KMS-11 (cell line): ENCODE data around the gene SUGCT.

Experiments
- H2AFZ ChIP-seq: fragments of 200-600 bp; sonication (generic); 2 replicates; pipeline ENCODE4 v1.6.1; 2016; ENCODE audit warnings: antibody characterized with exemption, mixed run types, low read depth
- H3K27ac ChIP-seq: fragments of 200-600 bp; sonication (generic); 2 replicates; pipeline ENCODE4 v1.6.1; 2016; ENCODE audit warnings: mild to moderate bottlenecking, mixed run types
- H3K27me3 ChIP-seq: fragments of 200-600 bp; sonication (generic); 2 replicates; pipeline ENCODE4 v1.6.1; 2017; ENCODE audit warnings: mild to moderate bottlenecking, low read depth, mixed run types, moderate library complexity; ENCODE audit not compliant: insufficient read depth
- H3K36me3 ChIP-seq: fragments of 200-600 bp; sonication (generic); 2 replicates; pipeline ENCODE4 v1.6.1; 2017; ENCODE audit warnings: mild to moderate bottlenecking, mixed run types; ENCODE audit not compliant: insufficient read depth
- H3K4me1 ChIP-seq: fragments of 200-600 bp; sonication (generic); 2 replicates; pipeline ENCODE4 v1.6.1; 2016; ENCODE audit warnings: mild to moderate bottlenecking, low read depth, mixed run types; ENCODE audit not compliant: poor library complexity, severe bottlenecking
- H3K4me2 ChIP-seq: fragments of 200-600 bp; sonication (generic); 2 replicates; pipeline ENCODE4 v1.7.0; 2016; ENCODE audit warnings: mild to moderate bottlenecking, mixed run types
- H3K4me3 ChIP-seq: fragments of 200-600 bp; sonication (generic); IDR thresholded peaks from 2 replicates; pipeline ENCODE4 v1.6.1; 2017; ENCODE audit warnings: low read depth, low read length, mixed read lengths; ENCODE audit not compliant: insufficient read depth
- H3K79me2 ChIP-seq: fragments of 200-600 bp; sonication (generic); 2 replicates; pipeline ENCODE4 v1.6.1; 2016; ENCODE audit warnings: low read depth, mixed run types; ENCODE audit not compliant: insufficient read depth
- H3K9ac ChIP-seq: fragments of 200-600 bp; sonication (generic); 2 replicates; pipeline ENCODE4 v1.6.1; 2016; ENCODE audit warnings: mild to moderate bottlenecking, mixed run types
- H4K20me1 ChIP-seq: fragments of 200-600 bp; sonication (generic); 2 replicates; pipeline ENCODE4 v1.6.1; 2016; ENCODE audit warnings: mild to moderate bottlenecking, mixed run types; ENCODE audit not compliant: insufficient read depth
- TF ChIP-seq, protein P1 (sequence below): fragments of 200-600 bp; sonication (generic); conservative IDR thresholded peaks from 2 replicates; pipeline ENCODE4 v1.6.1; 2017; ENCODE audit warnings: low read depth, mild to moderate bottlenecking, antibody characterized with exemption, low read length, moderate library complexity, mixed read lengths

Gene SUGCT

GRCh38 chr7:40468891-40469864 is 334.4 kb downstream of the SUGCT start:
- Histone ChIP-seq H3K27ac (no peak overlapping the region), H3K36me3 (no peaks in the 10 kb centered on the region), H3K4me1 (peaks cover 12% of the 10 kb centered on the region), H3K79me2 (no peaks in the 10 kb centered on the region), H4K20me1 (no peaks in the 10 kb centered on the region), H2AFZ (no peak overlapping the region), H3K4me3 (no peak overlapping the region), H3K27me3 (no peaks in the 10 kb centered on the region), H3K9ac (no peak overlapping the region), H3K4me2 (no peak overlapping the region)
- TF ChIP-seq, protein P1, sequence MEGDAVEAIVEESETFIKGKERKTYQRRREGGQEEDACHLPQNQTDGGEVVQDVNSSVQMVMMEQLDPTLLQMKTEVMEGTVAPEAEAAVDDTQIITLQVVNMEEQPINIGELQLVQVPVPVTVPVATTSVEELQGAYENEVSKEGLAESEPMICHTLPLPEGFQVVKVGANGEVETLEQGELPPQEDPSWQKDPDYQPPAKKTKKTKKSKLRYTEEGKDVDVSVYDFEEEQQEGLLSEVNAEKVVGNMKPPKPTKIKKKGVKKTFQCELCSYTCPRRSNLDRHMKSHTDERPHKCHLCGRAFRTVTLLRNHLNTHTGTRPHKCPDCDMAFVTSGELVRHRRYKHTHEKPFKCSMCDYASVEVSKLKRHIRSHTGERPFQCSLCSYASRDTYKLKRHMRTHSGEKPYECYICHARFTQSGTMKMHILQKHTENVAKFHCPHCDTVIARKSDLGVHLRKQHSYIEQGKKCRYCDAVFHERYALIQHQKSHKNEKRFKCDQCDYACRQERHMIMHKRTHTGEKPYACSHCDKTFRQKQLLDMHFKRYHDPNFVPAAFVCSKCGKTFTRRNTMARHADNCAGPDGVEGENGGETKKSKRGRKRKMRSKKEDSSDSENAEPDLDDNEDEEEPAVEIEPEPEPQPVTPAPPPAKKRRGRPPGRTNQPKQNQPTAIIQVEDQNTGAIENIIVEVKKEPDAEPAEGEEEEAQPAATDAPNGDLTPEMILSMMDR, result no peak

DNA sequence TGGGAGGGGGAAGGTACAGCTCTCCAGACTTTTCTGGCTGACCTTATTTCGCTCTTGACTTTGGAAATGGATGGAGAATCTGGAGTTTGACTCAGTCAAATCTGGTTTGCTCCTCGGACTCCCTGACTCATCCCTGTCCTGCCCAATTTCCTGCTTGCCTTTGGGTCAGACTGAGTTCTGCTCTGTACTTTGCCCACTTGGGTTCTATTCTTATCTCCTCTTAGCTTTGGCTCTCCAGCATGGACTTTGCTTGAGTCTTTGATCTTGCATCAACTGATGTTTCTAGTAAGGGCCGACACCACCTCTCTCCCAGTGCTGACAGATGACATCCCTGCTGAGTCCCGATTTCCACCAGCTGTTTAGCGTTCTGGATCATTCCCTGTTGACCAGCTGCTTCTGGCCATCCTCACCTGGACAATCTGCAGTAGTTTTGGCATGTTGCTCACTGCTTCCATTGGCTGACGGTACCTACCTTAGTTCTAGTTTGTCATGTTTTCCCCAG is 335.3 kb downstream of the SUGCT start:
- TF ChIP-seq, protein P1, result no peak
- H3K9ac ChIP-seq, result no peak overlapping the region
- H3K4me3 ChIP-seq, result no peak overlapping the region
- no peak overlapping the region for H3K27ac ChIP-seq
- H4K20me1 ChIP-seq, result no peaks in the 10 kb centered on the region
- no peaks in the 10 kb centered on the region for H3K79me2 ChIP-seq
- no peaks in the 10 kb centered on the region for H3K36me3 ChIP-seq
- H2AFZ ChIP-seq, result no peak overlapping the region
- H3K4me1 ChIP-seq, result peaks cover 21% of the 10 kb centered on the region
- no peaks in the 10 kb centered on the region for H3K27me3 ChIP-seq
- no peak overlapping the region for H3K4me2 ChIP-seq

GRCh38 chr7:40470817-40471216 is 336.0 kb downstream of the SUGCT start:
- no peaks in the 10 kb centered on the region for H3K27me3 ChIP-seq
- no peak overlapping the region for H3K4me2 ChIP-seq
- no peaks in the 10 kb centered on the region for H3K79me2 ChIP-seq
- H3K36me3 ChIP-seq, result no peaks in the 10 kb centered on the region
- H2AFZ ChIP-seq, result no peak overlapping the region
- H3K27ac ChIP-seq, result no peak overlapping the region
- TF ChIP-seq, protein P1, result no peak
- no peak overlapping the region for H3K4me3 ChIP-seq
- no peaks in the 10 kb centered on the region for H4K20me1 ChIP-seq
- no peak overlapping the region for H3K9ac ChIP-seq
- H3K4me1 ChIP-seq, result peaks cover 27% of the 10 kb centered on the region

GRCh38 chr7:40471891-40472290 is 337.1 kb downstream of the SUGCT start:
- no peak overlapping the region for H3K4me3 ChIP-seq
- H4K20me1 ChIP-seq, result no peaks in the 10 kb centered on the region
- H3K4me2 ChIP-seq, result no peak overlapping the region
- no peak overlapping the region for H3K27ac ChIP-seq
- H2AFZ ChIP-seq, result no peak overlapping the region
- no peaks in the 10 kb centered on the region; the same call in 1 of the 2 replicates for H3K27me3 ChIP-seq
- no peak overlapping the region for H3K9ac ChIP-seq
- TF ChIP-seq, protein P1, result no peak
- no peaks in the 10 kb centered on the region for H3K36me3 ChIP-seq
- H3K79me2 ChIP-seq, result no peaks in the 10 kb centered on the region
- peaks cover 35% of the 10 kb centered on the region for H3K4me1 ChIP-seq
